HL-60/S4 treated with phorbol 12-myristate 13-acetate at 8.2 ng/mL for 4 days and 3 days (cell line): ENCODE measurements around the gene FGF22.

Experiments
- in situ Hi-C: fragments of 300-500 bp; cut with MboI; formaldehyde crosslinking; loops from 2 replicates; pipeline ENCODE4 v1.15.0; 2022; ENCODE audit warnings: low sequenced_read_pairs

The FGF22 gene

GRCh38 chr19:677601-678436 lies 38.1 kb downstream of the FGF22 start:
- in situ Hi-C loops, result no loop called here

DNA sequence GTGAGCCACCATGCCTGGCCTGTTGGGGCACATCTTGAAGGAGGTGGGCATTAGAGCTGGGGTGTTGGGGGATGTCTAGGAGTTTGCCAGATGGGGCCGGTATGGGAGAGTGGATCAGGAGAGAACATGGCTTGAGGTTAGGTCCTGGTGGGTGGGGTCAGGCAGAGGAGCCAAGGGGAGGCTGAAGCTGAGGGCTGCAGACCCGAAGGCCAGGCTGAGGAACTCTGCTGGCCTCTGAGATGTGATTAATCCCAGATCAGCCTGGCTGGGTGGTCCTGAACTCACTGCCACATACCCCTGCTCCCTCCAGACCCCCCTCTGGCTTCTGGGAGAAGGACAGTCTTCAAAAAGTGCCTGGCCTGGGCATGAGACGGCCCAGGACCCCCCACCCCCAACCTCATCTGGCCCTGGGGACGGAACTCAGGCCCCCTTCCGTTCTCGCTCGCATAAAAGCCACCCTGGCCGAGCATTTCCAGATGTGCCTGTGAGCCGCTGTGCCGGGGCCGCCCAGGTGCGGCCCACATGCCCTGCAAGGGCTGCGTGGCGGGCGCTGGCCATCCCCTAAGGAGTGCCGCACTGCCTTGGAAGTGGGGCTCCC lies 39.2 kb downstream of the FGF22 start:
- in situ Hi-C loops, result no loop called here

DNA sequence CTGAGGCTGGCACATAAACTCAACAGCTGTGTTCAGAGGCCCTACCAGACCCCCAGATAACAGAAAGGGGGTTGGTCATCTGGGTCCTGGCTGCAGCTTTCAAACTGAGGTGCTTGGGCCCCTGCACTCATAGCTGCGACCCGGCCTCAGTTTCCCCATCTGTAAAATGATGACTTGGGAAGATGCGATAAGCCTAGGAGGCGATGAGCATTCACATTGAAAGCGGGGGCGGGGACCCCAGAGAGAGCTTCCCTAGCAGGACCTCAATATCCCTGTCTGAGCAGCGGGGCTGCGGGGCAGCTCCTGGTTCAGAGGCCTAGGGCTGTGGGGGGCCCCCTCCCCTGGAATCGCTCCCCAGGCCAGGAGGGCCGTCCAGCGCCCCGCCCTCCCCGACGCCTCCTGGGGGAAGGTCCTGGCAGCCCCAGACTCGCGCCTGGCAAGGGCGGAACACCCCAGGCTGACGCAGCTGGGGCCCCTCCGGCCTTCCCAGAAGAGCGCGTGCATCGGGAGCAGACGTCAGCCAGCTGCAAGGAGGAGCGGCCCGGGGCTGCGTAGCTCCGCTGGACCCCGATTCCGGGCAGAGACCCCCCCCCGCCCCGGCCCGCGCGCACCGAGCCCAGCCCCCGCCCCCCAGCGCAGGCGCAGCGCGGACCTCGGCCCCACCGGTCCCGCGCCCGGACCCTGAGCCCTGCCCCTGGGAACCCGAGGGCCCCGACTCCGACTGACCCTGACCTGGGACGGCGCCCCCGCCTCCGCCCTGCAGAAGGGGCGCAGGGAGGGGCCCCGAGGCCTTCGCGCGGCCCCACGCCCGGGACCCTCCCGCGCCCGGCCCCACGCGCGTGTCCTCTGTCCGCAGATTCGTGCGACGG lies 40.0 kb downstream of the FGF22 start:
- in situ Hi-C loops, result no loop called here

DNA sequence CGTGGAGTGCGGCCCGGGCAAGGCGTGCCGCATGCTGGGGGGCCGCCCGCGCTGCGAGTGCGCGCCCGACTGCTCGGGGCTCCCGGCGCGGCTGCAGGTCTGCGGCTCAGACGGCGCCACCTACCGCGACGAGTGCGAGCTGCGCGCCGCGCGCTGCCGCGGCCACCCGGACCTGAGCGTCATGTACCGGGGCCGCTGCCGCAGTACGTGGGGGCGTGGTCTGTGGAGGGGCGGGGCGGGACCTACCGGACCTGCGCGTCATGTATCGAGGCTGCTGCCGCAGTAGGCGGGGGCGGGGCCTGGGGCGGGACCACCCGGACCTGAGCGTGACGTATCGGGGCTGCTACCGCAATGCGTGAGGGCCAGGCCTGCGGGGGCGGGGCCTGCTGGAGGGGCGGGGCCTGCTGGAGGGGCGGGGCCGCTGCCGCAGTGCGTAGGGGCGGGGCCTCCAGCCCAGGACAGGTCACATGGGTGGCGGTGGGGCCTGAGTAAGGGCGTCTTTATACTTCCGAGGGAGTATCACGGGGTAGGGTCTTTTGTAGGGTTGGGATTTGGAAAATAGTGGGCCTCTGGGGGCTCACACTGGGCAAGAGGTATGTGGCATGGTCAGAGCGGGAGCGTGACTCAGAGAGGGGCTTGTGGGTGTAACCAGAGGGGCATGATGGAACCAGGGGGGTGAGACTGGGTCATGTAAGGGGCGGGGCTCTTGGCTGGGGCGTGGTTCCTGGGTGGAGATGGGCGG lies 40.8 kb downstream of the FGF22 start:
- in situ Hi-C loops, result no loop called here

DNA sequence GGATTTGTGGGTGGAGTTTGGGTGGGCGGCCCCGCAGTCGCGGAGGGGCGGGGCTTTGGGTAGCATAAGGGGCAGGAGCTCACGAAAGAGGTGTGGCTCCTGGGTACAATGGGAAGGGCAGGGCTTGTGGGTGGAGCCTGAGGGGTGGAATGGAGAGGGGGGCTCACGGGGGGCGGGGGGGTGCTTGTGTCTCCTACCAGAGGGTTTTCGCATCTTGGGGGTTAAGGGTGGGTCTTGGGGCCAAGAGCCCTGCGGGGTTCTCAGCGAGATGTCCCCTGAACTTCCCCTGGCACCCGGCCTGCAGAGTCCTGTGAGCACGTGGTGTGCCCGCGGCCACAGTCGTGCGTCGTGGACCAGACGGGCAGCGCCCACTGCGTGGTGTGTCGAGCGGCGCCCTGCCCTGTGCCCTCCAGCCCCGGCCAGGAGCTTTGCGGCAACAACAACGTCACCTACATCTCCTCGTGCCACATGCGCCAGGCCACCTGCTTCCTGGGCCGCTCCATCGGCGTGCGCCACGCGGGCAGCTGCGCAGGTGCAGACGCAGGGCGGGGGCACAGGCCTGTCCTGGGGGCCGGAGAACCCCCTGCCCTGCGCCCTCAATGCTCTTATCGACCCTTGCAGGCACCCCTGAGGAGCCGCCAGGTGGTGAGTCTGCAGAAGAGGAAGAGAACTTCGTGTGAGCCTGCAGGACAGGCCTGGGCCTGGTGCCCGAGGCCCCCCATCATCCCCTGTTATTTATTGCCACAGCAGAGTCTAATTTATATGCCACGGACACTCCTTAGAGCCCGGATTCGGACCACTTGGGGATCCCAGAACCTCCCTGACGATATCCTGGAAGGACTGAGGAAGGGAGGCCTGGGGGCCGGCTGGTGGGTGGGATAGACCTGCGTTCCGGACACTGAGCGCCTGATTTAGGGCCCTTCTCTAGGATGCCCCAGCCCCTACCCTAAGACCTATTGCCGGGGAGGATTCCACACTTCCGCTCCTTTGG lies 41.6 kb downstream of the FGF22 start:
- in situ Hi-C loops, result no loop called here

DNA sequence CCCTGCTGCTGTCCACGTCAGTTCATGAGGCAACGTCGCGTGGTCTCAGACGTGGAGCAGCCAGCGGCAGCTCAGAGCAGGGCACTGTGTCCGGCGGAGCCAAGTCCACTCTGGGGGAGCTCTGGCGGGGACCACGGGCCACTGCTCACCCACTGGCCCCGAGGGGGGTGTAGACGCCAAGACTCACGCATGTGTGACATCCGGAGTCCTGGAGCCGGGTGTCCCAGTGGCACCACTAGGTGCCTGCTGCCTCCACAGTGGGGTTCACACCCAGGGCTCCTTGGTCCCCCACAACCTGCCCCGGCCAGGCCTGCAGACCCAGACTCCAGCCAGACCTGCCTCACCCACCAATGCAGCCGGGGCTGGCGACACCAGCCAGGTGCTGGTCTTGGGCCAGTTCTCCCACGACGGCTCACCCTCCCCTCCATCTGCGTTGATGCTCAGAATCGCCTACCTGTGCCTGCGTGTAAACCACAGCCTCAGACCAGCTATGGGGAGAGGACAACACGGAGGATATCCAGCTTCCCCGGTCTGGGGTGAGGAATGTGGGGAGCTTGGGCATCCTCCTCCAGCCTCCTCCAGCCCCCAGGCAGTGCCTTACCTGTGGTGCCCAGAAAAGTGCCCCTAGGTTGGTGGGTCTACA lies 43.1 kb downstream of the FGF22 start:
- in situ Hi-C loops, result no loop called here

DNA sequence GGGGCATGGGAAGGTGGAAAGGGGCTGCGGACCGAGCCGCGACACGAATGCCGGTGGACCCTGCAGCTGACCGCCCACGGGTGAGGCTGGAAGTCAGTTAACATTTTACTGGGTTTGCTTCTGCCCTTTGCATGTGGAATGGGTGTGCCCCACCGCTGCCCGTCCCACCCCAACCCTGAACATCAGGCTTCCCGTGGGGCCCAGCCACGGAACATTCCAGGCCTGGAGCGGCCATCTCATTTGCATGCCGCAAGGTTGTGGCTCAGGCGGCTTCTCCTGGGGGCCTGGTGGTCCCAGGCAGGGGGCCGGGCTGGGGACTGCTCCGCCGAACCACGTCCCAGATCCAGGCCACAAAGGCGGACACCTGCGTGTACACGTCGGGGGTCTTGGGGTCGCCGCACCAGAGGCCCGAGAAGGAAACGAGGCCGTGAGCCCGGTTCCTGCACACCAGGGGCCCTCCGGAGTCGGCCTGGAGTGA lies 45.8 kb downstream of the FGF22 start:
- in situ Hi-C loops, result no loop called here

DNA sequence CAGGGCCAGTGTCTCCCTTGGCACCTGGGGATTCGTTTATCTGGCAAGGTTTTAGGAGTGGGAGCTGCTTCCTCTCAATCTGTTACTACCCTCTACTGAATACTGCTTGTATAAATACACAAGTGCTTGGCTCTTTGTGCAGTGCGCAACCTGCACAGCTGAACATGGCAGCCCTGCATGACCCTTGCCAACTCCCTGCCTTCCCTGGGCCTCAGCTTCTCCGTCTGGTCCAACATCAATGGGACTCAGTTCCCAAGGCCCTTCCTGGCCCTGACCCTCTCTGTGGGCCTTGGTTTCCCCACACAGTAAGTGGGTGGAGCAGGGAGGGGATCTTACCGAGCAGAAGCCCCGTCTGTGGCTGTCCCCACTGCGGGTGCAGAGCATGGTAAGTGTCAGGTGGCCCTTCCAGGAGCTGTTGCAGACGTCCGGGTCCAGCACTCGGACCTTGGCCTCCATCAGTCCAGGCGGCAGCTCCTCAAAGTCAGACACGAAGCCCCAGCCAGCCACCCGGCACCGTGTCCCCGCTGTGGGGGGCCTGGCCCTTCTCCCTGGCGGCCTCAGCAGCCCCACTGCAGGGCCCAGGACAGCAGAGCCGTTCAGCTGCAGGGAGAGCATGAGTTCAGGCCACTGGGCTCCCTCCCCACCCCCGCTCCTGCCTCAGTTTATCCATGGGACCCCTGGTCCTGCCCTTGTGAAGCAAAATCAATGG lies 47.1 kb downstream of the FGF22 start:
- in situ Hi-C loops, result no loop called here

DNA sequence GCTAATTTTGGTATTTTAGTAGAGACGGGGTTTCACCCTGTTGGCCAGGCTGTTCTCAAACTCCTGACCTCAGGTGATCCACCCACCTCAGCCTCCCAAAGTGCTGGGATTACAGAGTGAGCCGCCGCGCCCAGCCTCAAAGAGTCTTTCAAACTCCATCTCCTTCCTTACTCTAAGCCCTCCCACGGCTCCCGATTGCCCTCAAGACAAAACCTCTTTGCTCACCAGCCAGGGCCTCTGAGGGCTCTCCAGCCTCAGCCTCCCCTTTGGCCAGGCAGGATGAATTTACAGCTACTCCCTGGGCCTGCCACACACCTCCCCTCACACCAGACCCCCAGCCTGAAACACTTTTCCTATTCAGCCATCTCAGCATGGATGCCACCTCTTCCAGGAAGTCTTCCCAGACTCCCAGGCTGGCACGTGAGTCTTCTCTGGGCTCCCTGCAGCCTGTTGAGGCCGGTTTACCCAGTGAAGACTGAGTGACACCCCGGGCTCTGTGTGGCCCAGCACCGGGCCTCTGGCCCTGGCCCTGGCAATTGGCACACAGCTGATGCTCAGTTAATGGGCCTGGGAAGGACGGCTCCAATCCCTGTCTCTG lies 48.0 kb downstream of the FGF22 start:
- in situ Hi-C loops, result no loop called here

- in situ Hi-C loops, result no loop called here
These were observed 48.5 kb downstream of the FGF22 start for GRCh38 chr19:688214-688613.

- in situ Hi-C loops, result no loop called here
These were observed 49.3 kb downstream of the FGF22 start for GRCh38 chr19:688992-689391.

GRCh38 chr19:690203-690602 lies 50.5 kb downstream of the FGF22 start:
- in situ Hi-C loops, result no loop called here
